K562 (cell line): ENCODE data around the gene GUK1. TPM values are rescaled to one million over a fixed set of nuclear protein-coding genes. Genes with fewer than 3 reads are reported as not detected.
A peak's percentile ranks its signal among the peaks of the same experiment; 100 is the strongest.

ENCODE experiments used
- FOXP4 ChIP-seq: sonication (generic); formaldehyde crosslinking; IDR thresholded peaks from 2 replicates; pipeline ENCODE4 v1.8.0; 2022; ENCODE audit warnings: mild to moderate bottlenecking, missing genetic modification reagents, borderline replicate concordance
- MAZ ChIP-seq, 2 experiments: fragments of 450-650 bp in 1 of 2; sonication (generic) in 1 of 2; formaldehyde crosslinking; IDR thresholded peaks in 1 of 2; conservative IDR thresholded peaks in 1 of 2; 2 replicates each; pipeline versions ENCODE4 v1.4.0 to v1.5.0; 2020; ENCODE audit warnings: mild to moderate bottlenecking in 1 of 2, missing genetic modification reagents in 1 of 2
- MYNN ChIP-seq, 2 experiments: sonication (generic); formaldehyde crosslinking in 1 of 2; IDR thresholded peaks; 2 replicates each; pipeline versions ENCODE4 v1.5.0 to v1.6.1; 2016 to 2020; ENCODE audit warnings: antibody characterized with exemption in 1 of 2, missing genetic modification reagents in 1 of 2
- NCOA4 ChIP-seq: fragments of 450-650 bp; IDR thresholded peaks from 2 replicates; pipeline ENCODE4 v1.6.1; 2018; ENCODE audit warnings: mild to moderate bottlenecking; ENCODE audit not compliant: partially characterized antibody
- NR0B1 ChIP-seq: fragments of 450-650 bp; IDR thresholded peaks from one replicate; pipeline ENCODE4 v1.6.1; 2018; ENCODE audit warnings: mild to moderate bottlenecking, moderate library complexity; ENCODE audit not compliant: partially characterized antibody
- PTTG1 ChIP-seq: fragments of 450-650 bp; IDR thresholded peaks from 2 replicates; pipeline ENCODE4 v1.6.1; 2016; ENCODE audit warnings: low read depth, mild to moderate bottlenecking, missing genetic modification characterization, missing compliant biosample characterization
- TCF7L2 ChIP-seq: fragments of 150-350 bp; IDR thresholded peaks from 2 replicates; pipeline ENCODE4 v1.6.1; 2016; ENCODE audit warnings: low read depth, mild to moderate bottlenecking, low read length, moderate library complexity
- ZNF253 ChIP-seq: fragments of 250-450 bp; sonication (Bioruptor Pico); conservative IDR thresholded peaks from 2 replicates; pipeline ENCODE4 v1.6.1; 2021; ENCODE audit warnings: mild to moderate bottlenecking
- ZNF583 ChIP-seq: fragments of 250-450 bp; sonication (Bioruptor Pico); IDR thresholded peaks from 2 replicates; pipeline ENCODE4 v1.4.0; 2020
- polyA plus RNA-seq, 8 experiments: library from polyadenylated mRNA; depleted of rRNA in 4 of 8; stranded (reverse) in 5 of 8; unstranded in 3 of 8; fragments of >200 nt; fragmentation: Nextera tagmentation in 2 of 8; fragmentation: Illumina TruSeq in 1 of 8; extraction: Ambion mirVana in 2 of 8; extraction: Trizol in 1 of 8; gene quantifications; 2 replicates each; pipeline versions ENCODE4 v1.2.1 to v1.2.3, GENCODE V29; 2011 to 2014; ENCODE audit warnings: inconsistent platforms in 1 of 8, missing spikeins in 1 of 8
- total RNA-seq, 7 experiments: library from RNA; depleted of rRNA in 6 of 7; stranded (reverse); fragments of >200 nt in 6 of 7; fragmentation: Illumina TruSeq in 2 of 7; extraction: Trizol in 2 of 7; gene quantifications; 2 replicates each; pipeline versions ENCODE4 v1.2.1 to v1.2.3, GENCODE V29; 2011 to 2021; ENCODE audit warnings: low replicate concordance in 1 of 7
- TF ChIP-seq, protein P1 (sequence below), 2 experiments: fragments of 450-650 bp in 1 of 2; sonication (generic) in 1 of 2; formaldehyde crosslinking in 1 of 2; IDR thresholded peaks; 2 replicates each; pipeline versions ENCODE4 v1.7.1 to v1.9.0; 2016 to 2022; ENCODE audit warnings: inconsistent platforms in 1 of 2, mild to moderate bottlenecking in 1 of 2, missing genetic modification reagents in 1 of 2
- TF ChIP-seq, protein P2 (sequence below): fragments of 250-450 bp; sonication (Bioruptor Pico); IDR thresholded peaks from 2 replicates; pipeline ENCODE4 v1.5.0; 2020; ENCODE audit warnings: mild to moderate bottlenecking

Gene GUK1
- total and polyA plus RNA-seq, 9 of the 15 experiments (the other 6 are each of a cell fraction or from before 2014, with no cell fraction given), result 7.0 to 331 (median 132) TPM

DNA sequence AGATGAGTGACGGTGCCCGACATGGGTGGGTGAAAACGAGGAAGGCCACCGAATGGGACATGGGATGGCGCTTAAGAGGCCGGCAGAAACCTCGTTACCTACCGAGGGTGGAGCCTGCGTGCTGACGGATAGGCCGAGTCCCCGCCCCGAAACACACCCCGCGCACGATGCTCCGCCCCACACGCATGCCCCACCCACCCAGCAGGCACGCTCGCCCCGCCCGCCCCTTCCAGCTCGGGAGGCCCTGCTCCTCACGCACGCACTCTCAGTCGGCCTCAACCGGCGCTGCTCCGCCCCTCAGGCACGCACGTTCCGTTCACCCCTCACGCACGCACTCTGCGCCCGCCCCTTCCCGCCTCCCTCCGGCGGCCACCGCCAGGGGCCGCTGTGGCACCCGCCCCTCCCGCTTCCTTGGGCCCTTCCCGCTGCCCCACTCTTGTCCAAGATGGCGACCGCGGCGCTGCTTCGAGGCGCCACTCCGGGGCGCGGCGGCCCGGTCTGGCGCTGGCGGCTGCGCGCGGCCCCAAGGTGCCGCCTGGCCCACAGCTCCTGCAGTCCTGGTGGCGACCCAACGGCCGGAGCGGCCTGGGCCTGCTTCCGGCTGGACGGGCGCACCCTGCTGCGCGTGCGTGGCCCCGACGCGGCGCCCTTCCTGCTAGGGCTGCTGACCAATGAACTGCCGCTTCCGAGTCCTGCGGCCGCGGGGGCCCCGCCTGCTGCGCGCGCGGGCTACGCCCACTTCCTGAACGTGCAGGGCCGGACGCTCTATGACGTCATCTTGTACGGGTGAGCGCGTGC, 25.5 kb downstream of the GUK1 start, which contains the start of gene IBA57 (continued):
- TF ChIP-seq, protein P1, sequence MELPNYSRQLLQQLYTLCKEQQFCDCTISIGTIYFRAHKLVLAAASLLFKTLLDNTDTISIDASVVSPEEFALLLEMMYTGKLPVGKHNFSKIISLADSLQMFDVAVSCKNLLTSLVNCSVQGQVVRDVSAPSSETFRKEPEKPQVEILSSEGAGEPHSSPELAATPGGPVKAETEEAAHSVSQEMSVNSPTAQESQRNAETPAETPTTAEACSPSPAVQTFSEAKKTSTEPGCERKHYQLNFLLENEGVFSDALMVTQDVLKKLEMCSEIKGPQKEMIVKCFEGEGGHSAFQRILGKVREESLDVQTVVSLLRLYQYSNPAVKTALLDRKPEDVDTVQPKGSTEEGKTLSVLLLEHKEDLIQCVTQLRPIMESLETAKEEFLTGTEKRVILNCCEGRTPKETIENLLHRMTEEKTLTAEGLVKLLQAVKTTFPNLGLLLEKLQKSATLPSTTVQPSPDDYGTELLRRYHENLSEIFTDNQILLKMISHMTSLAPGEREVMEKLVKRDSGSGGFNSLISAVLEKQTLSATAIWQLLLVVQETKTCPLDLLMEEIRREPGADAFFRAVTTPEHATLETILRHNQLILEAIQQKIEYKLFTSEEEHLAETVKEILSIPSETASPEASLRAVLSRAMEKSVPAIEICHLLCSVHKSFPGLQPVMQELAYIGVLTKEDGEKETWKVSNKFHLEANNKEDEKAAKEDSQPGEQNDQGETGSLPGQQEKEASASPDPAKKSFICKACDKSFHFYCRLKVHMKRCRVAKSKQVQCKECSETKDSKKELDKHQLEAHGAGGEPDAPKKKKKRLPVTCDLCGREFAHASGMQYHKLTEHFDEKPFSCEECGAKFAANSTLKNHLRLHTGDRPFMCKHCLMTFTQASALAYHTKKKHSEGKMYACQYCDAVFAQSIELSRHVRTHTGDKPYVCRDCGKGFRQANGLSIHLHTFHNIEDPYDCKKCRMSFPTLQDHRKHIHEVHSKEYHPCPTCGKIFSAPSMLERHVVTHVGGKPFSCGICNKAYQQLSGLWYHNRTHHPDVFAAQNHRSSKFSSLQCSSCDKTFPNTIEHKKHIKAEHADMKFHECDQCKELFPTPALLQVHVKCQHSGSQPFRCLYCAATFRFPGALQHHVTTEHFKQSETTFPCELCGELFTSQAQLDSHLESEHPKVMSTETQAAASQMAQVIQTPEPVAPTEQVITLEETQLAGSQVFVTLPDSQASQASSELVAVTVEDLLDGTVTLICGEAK (IDR thresholded peaks at IDR 0.05), result peak; percentile 61; the same call in 1 of the 2 replicates
- TF ChIP-seq, protein P1 (CRISPR knock-in tag; IDR thresholded peaks at IDR 0.05), result no peak
- TF ChIP-seq FOXP4 (CRISPR knock-in tag) (no peak), ZNF583 (CRISPR knock-in tag) (peak; percentile 89; the same call in 1 of the 2 replicates), MAZ (CRISPR knock-in tag; conservative IDR thresholded peaks at IDR 0.05 in 1 of 2, IDR thresholded peaks at IDR 0.05 in 1 of 2) (peak; percentile 98 to 100), MYNN (IDR thresholded peaks at IDR 0.05) (no peak), MYNN (CRISPR knock-in tag; IDR thresholded peaks at IDR 0.05) (no peak), PTTG1 (tag) (no peak), NR0B1 (no peak), NCOA4 (no peak), ZNF253 (no peak), TCF7L2 (no peak)
- TF ChIP-seq, protein P2, sequence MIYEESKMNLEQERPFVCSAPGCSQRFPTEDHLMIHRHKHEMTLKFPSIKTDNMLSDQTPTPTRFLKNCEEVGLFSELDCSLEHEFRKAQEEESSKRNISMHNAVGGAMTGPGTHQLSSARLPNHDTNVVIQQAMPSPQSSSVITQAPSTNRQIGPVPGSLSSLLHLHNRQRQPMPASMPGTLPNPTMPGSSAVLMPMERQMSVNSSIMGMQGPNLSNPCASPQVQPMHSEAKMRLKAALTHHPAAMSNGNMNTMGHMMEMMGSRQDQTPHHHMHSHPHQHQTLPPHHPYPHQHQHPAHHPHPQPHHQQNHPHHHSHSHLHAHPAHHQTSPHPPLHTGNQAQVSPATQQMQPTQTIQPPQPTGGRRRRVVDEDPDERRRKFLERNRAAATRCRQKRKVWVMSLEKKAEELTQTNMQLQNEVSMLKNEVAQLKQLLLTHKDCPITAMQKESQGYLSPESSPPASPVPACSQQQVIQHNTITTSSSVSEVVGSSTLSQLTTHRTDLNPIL (CRISPR knock-in tag), result peak; percentile 89; the same call in 1 of the 2 replicates
